Natural killer cell (primary cell): ENCODE data around the gene CDH13. TPM values are rescaled to one million over a fixed set of nuclear protein-coding genes. Genes with fewer than 3 reads are reported as not detected.

Source experiments
- ATAC-seq, 3 donors: fragments of 150-1000 bp in 2 of 3; fragments of 200-7000 bp in 1 of 3; cut with Tn5 transposase; 1 replicate in 1 of 3; 2 replicates in 2 of 3; pipeline ENCODE4 v1.10.0; 2021; ENCODE audit warnings: mild to moderate bottlenecking in 2 of 3, moderate library complexity in 2 of 3
- DNase-seq, 2 donors: peaks; one replicate each; pipeline versions ENCODE4 v3.0.0 to v3.0.0-alpha.2; 2013 to 2021; ENCODE audit warnings: mixed read lengths in 1 of 2
- H3K27ac ChIP-seq: one replicate; pipeline ENCODE4 v1.5.1; 2013; ENCODE audit warnings: mild to moderate bottlenecking, low read length
- H3K27me3 ChIP-seq: one replicate; pipeline ENCODE4 v1.6.1; 2013; ENCODE audit warnings: low read length; ENCODE audit not compliant: control insufficient read depth, insufficient read depth
- H3K36me3 ChIP-seq: one replicate; pipeline ENCODE4 v1.6.1; 2013; ENCODE audit warnings: low read length; ENCODE audit not compliant: control insufficient read depth, insufficient read depth
- H3K4me1 ChIP-seq: one replicate; pipeline ENCODE4 v1.6.1; 2013; ENCODE audit warnings: low read length; ENCODE audit not compliant: control insufficient read depth, insufficient read depth
- H3K4me3 ChIP-seq: one replicate; pipeline ENCODE4 v1.5.1; 2013; ENCODE audit warnings: low read length
- H3K9me3 ChIP-seq: one replicate; pipeline ENCODE4 v1.6.1; 2013; ENCODE audit warnings: low read length; ENCODE audit not compliant: control insufficient read depth, insufficient read depth
- H3K27ac Mint-ChIP-seq, 2 donors: one replicate each; pipeline ENCODE4 v1.8.0; 2022; ENCODE audit warnings: mild to moderate bottlenecking in 2 of 2, mixed read lengths in 2 of 2, moderate library complexity in 1 of 2
- H3K27me3 Mint-ChIP-seq, 2 donors: one replicate each; pipeline ENCODE4 v1.8.0; 2022; ENCODE audit warnings: low read depth in 2 of 2, mixed read lengths in 2 of 2
- H3K36me3 Mint-ChIP-seq: one replicate; pipeline ENCODE4 v1.8.0; 2022; ENCODE audit warnings: mixed read lengths
- H3K4me1 Mint-ChIP-seq, 2 donors: one replicate each; pipeline ENCODE4 v1.8.0; 2022; ENCODE audit warnings: mixed read lengths in 2 of 2
- H3K4me3 Mint-ChIP-seq: one replicate; pipeline ENCODE4 v1.8.0; 2022; ENCODE audit warnings: mild to moderate bottlenecking, moderate library complexity, mixed read lengths
- H3K9me3 Mint-ChIP-seq, 2 donors: one replicate each; pipeline ENCODE4 v1.8.0; 2022; ENCODE audit warnings: mixed read lengths in 2 of 2
- CTCF ChIP-seq: fragments of 200-600 bp; IDR thresholded peaks from one replicate; pipeline ENCODE4 v1.8.0; 2022; ENCODE audit warnings: antibody characterized with exemption
- WGBS: methylation state at CpG from one replicate; pipeline ENCODE4 v1.1.7; 2013; ENCODE audit warnings: missing lambda C conversion rate; ENCODE audit not compliant: insufficient coverage; 5-methylcytosine and 5-hydroxymethylcytosine counted together
- intact Hi-C: fragments of 100-400 bp; cut with micrococcal nuclease; formaldehyde crosslinking; loops from one replicate; pipeline ENCODE4 v1.14.2; 2022
- total RNA-seq, 4 donors: library from RNA; stranded (reverse); fragments of 120-200 nt in 1 of 4; gene quantifications; one replicate each; pipeline versions ENCODE4 v1.2.3 to v1.2.4, GENCODE V29; 2013 to 2022

CDH13 gene
- total RNA-seq, 3 donors from 2014 or later (not counting 1 experiment from before 2014, with no cell fraction given): not detected

GRCh38 chr16:83627996-83628395 lies 1001.2 kb downstream of the CDH13 start:
- no peaks in the 10 kb centered on the region for H3K36me3 ChIP-seq
- no peak for TF ChIP-seq CTCF

GRCh38 chr16:83629426-83629825 lies 1002.7 kb downstream of the CDH13 start:
- no peaks in the 10 kb centered on the region for H3K27me3 ChIP-seq
- DNase-seq (no peak), ATAC-seq (no peak)
- peaks cover 0 to 5% of the 10 kb centered on the region in 2 donors for H3K27me3 Mint-ChIP-seq
- H3K27ac ChIP-seq: no peak overlapping the region
- no peaks in the 10 kb centered on the region for H3K36me3 Mint-ChIP-seq
- no peaks in the 10 kb centered on the region for H3K36me3 ChIP-seq
- intact Hi-C loops: no loop called here
- H3K9me3 Mint-ChIP-seq: no peaks in the 10 kb centered on the region
- H3K4me3 ChIP-seq: no peak overlapping the region
- WGBS: 60% methylated on average over 3 of the region's 3 CpGs
- H3K9me3 ChIP-seq: no peaks in the 10 kb centered on the region
- H3K4me3 Mint-ChIP-seq: no peak overlapping the region
- H3K4me1 ChIP-seq: no peaks in the 10 kb centered on the region
- no peak overlapping the region for H3K27ac Mint-ChIP-seq
- no peaks in the 10 kb centered on the region for H3K4me1 Mint-ChIP-seq
- no peak for TF ChIP-seq CTCF

More at GRCh38 chr16:83627996-83628395, 1001.2 kb downstream of the CDH13 start:
- Mint-ChIP-seq H3K36me3 (no peaks in the 10 kb centered on the region), H3K9me3 (no peaks in the 10 kb centered on the region), H3K4me3 (no peak overlapping the region), H3K27me3 (peaks cover 0 to 5% of the 10 kb centered on the region in 2 donors), H3K4me1 (no peaks in the 10 kb centered on the region), H3K27ac (no peak overlapping the region)
- no peak overlapping the region for H3K4me3 ChIP-seq
- no peaks in the 10 kb centered on the region for H3K27me3 ChIP-seq
- no peak for ATAC-seq
- H3K4me1 ChIP-seq: no peaks in the 10 kb centered on the region
- H3K27ac ChIP-seq: no peak overlapping the region
- WGBS: 83% methylated on average over 7 of the region's 7 CpGs
- DNase-seq: no peak
- intact Hi-C loops: no loop called here
- H3K9me3 ChIP-seq: no peaks in the 10 kb centered on the region

GRCh38 chr16:83629836-83630235 lies 1003.1 kb downstream of the CDH13 start:
- H3K4me3 Mint-ChIP-seq: no peak overlapping the region
- Histone ChIP-seq H3K4me1 (no peaks in the 10 kb centered on the region), H3K27me3 (no peaks in the 10 kb centered on the region), H3K27ac (no peak overlapping the region), H3K36me3 (no peaks in the 10 kb centered on the region), H3K9me3 (no peaks in the 10 kb centered on the region), H3K4me3 (no peak overlapping the region)
- TF ChIP-seq CTCF: no peak
- ATAC-seq (no peak), DNase-seq (no peak)
- H3K36me3 Mint-ChIP-seq: no peaks in the 10 kb centered on the region
- H3K9me3 Mint-ChIP-seq: no peaks in the 10 kb centered on the region
- WGBS: 69% methylated on average over 5 of the region's 5 CpGs
- intact Hi-C loops: no loop called here
- peaks cover 0 to 5% of the 10 kb centered on the region in 2 donors for H3K27me3 Mint-ChIP-seq
- no peaks in the 10 kb centered on the region for H3K4me1 Mint-ChIP-seq
- no peak overlapping the region for H3K27ac Mint-ChIP-seq

- H3K27ac ChIP-seq: no peak overlapping the region
- H3K4me1 ChIP-seq: no peaks in the 10 kb centered on the region
- Mint-ChIP-seq H3K4me3 (no peak overlapping the region), H3K27me3 (peaks cover 0 to 5% of the 10 kb centered on the region in 2 donors), H3K9me3 (no peaks in the 10 kb centered on the region), H3K4me1 (no peaks in the 10 kb centered on the region), H3K27ac (no peak overlapping the region), H3K36me3 (no peaks in the 10 kb centered on the region)
- intact Hi-C loops: no loop called here
- no peak overlapping the region for H3K4me3 ChIP-seq
- H3K36me3 ChIP-seq: no peaks in the 10 kb centered on the region
- DNase-seq: no peak
- no peaks in the 10 kb centered on the region for H3K27me3 ChIP-seq
- 85% methylated on average over 6 of the region's 6 CpGs for WGBS
- ATAC-seq: no peak
- H3K9me3 ChIP-seq: no peaks in the 10 kb centered on the region
- TF ChIP-seq CTCF: no peak
Observed at GRCh38 chr16:83630979-83631378, 1004.2 kb downstream of the CDH13 start.
